GM19372 (cell line): ENCODE data around the gene HCAR2.
"Not testable (repeated sequence)": the region's sequence is repeated elsewhere in the genome, so short reads cannot be mapped to it uniquely, and the experiment has no call there.

Experiments
- ATAC-seq: cut with Tn5 transposase; IDR thresholded peaks from one replicate; pipeline ENCODE4 v1.9.1; 2021; ENCODE audit warnings: mild to moderate bottlenecking, low read depth, moderate library complexity; ENCODE audit not compliant: unreplicated experiment

The HCAR2 gene

GRCh38 chr12:122702890-122703611 lies at the start of gene HCAR2:
Gene HCAR2, minus strand, starts transcription at chr12:122703357. Its CDS starts 74 bp downstream, at chr12:122703283.
- ATAC-seq, result not testable (repeated sequence)

- peak; percentile 97 for ATAC-seq
Measured at GRCh38 chr12:122752464-122753318, 49.5 kb upstream of the HCAR2 start, which contains the start of gene DENR. Gene DENR, plus strand, starts transcription at chr12:122752824. Its CDS starts 878 bp downstream, at chr12:122753702.

- ATAC-seq, result not testable (repeated sequence)
Measured at GRCh38 chr12:122750781-122751515, 47.8 kb upstream of the HCAR2 start.

- ATAC-seq, result no peak
Measured at GRCh38 chr12:122749569-122750332, 46.6 kb upstream of the HCAR2 start.

- no peak for ATAC-seq
Measured at GRCh38 chr12:122747224-122748135, 44.3 kb upstream of the HCAR2 start.

- ATAC-seq, result no peak
Measured at GRCh38 chr12:122743895-122744525, 40.9 kb upstream of the HCAR2 start.

GRCh38 chr12:122740351-122740750 lies 37.2 kb upstream of the HCAR2 start:
- no peak for ATAC-seq

GRCh38 chr12:122738571-122738970 lies 35.4 kb upstream of the HCAR2 start:
- no peak for ATAC-seq

GRCh38 chr12:122732611-122733010 lies 29.5 kb upstream of the HCAR2 start:
- ATAC-seq, result no peak

GRCh38 chr12:122732170-122732569 lies 29.0 kb upstream of the HCAR2 start:
- ATAC-seq, result no peak

- ATAC-seq, result no peak
Measured at GRCh38 chr12:122730215-122731014, 27.3 kb upstream of the HCAR2 start, which contains the start of gene HCAR1. Gene HCAR1, minus strand, starts transcription at chr12:122730844. Its CDS starts 505 bp downstream, at chr12:122730339.

- no peak for ATAC-seq
Measured at GRCh38 chr12:122729583-122730214, 26.5 kb upstream of the HCAR2 start.

GRCh38 chr12:122726080-122726558 lies 23.0 kb upstream of the HCAR2 start:
- ATAC-seq, result no peak

- ATAC-seq, result no peak
Measured at GRCh38 chr12:122725452-122726079, 22.4 kb upstream of the HCAR2 start.

- no peak for ATAC-seq
Measured at GRCh38 chr12:122724641-122725243, 21.6 kb upstream of the HCAR2 start.

- ATAC-seq, result no peak
Measured at GRCh38 chr12:122722387-122722786, 19.2 kb upstream of the HCAR2 start.
